Measurements from ENCODE around the gene PLCXD3.

PLCXD3 gene

GRCh38 chr5:41410737-41411136 lies 99.7 kb downstream of the PLCXD3 start:
- DNase-seq, result no peak

GRCh38 chr5:41410307-41410706 lies 100.1 kb downstream of the PLCXD3 start:
- DNase-seq, result no peak

GRCh38 chr5:41408676-41409443 lies 101.5 kb downstream of the PLCXD3 start:
- no peak for DNase-seq

GRCh38 chr5:41406936-41407335 lies 103.5 kb downstream of the PLCXD3 start:
- DNase-seq, result no peak

- no peak for DNase-seq
Measured at GRCh38 chr5:41406424-41406823, 104.0 kb downstream of the PLCXD3 start.

- no peak for DNase-seq
Measured at GRCh38 chr5:41404757-41405156, 105.6 kb downstream of the PLCXD3 start.

- DNase-seq, result no peak
Measured at GRCh38 chr5:41403846-41404245, 106.6 kb downstream of the PLCXD3 start.

- DNase-seq, result no peak
Measured at GRCh38 chr5:41402845-41403244, 107.6 kb downstream of the PLCXD3 start.

GRCh38 chr5:41399839-41400238 lies 110.6 kb downstream of the PLCXD3 start:
- no peak for DNase-seq

GRCh38 chr5:41392016-41392415 lies 118.4 kb downstream of the PLCXD3 start:
- DNase-seq, result no peak

- no peak for DNase-seq
Measured at GRCh38 chr5:41374631-41375030, 135.8 kb downstream of the PLCXD3 start.

GRCh38 chr5:41373230-41373629 lies 137.2 kb downstream of the PLCXD3 start:
- DNase-seq, result no peak

- no peak for DNase-seq
Measured at GRCh38 chr5:41371738-41372137, 138.7 kb downstream of the PLCXD3 start.

- DNase-seq, result no peak
Measured at GRCh38 chr5:41370482-41370881, 139.9 kb downstream of the PLCXD3 start.

GRCh38 chr5:41369799-41370198 lies 140.6 kb downstream of the PLCXD3 start:
- DNase-seq, result no peak

- DNase-seq, result no peak
Measured at GRCh38 chr5:41368158-41368557, 142.2 kb downstream of the PLCXD3 start.

GRCh38 chr5:41365369-41365768 lies 145.0 kb downstream of the PLCXD3 start:
- DNase-seq, result no peak

GRCh38 chr5:41364346-41364745 lies 146.1 kb downstream of the PLCXD3 start:
- no peak for DNase-seq

GRCh38 chr5:41363343-41363986 lies 146.9 kb downstream of the PLCXD3 start:
- no peak for DNase-seq

GRCh38 chr5:41356786-41357185 lies 153.6 kb downstream of the PLCXD3 start:
- no peak for DNase-seq

- DNase-seq, result no peak
Measured at GRCh38 chr5:41349846-41350245, 160.6 kb downstream of the PLCXD3 start.

- no peak for DNase-seq
Measured at GRCh38 chr5:41347569-41347968, 162.8 kb downstream of the PLCXD3 start.

- DNase-seq, result no peak
Measured at GRCh38 chr5:41346609-41347008, 163.8 kb downstream of the PLCXD3 start.

GRCh38 chr5:41345295-41345694 lies 165.1 kb downstream of the PLCXD3 start:
- DNase-seq, result no peak

- no peak for DNase-seq
Measured at GRCh38 chr5:41339339-41339738, 171.1 kb downstream of the PLCXD3 start.

Data from DMS79 treated with DMSO at 0.1 percent for 48 hours (cell line).